ENCODE data around the gene KRTAP5-8.

DNA sequence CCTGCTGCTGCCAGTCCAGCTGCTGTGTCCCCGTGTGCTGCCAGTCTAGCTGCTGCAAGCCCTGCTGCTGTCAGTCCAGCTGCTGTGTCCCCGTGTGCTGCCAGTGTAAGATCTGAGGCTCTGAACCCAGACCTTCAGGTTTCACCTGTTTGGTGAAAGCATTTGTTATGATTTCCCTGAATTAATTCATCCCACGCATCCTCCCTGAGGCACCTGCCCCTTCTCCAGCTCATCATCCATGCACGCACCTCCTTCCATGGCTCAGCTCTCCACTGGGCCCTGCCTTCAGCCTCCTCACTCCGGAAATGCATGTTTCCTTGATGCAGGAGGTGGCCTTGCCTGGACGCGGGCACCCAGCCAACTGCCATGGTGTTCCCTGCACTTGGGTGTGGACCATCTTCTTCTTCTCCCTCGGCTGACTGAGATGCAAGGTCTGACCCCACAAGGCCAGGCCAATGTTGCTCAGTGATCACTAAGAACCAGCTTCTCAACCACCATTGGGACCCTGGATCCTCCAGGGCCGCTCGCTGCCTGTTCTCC is 28.3 kb downstream of the KRTAP5-8 start:
- no peak for TF ChIP-seq EZH2 (IDR thresholded peaks at IDR 0.05; ENCODE audit: low read depth, unreplicated experiment)
- TF ChIP-seq POLR2AphosphoS5 (IDR thresholded peaks at IDR 0.05; ENCODE audit: low read depth) = no peak
- TF ChIP-seq, protein P1, sequence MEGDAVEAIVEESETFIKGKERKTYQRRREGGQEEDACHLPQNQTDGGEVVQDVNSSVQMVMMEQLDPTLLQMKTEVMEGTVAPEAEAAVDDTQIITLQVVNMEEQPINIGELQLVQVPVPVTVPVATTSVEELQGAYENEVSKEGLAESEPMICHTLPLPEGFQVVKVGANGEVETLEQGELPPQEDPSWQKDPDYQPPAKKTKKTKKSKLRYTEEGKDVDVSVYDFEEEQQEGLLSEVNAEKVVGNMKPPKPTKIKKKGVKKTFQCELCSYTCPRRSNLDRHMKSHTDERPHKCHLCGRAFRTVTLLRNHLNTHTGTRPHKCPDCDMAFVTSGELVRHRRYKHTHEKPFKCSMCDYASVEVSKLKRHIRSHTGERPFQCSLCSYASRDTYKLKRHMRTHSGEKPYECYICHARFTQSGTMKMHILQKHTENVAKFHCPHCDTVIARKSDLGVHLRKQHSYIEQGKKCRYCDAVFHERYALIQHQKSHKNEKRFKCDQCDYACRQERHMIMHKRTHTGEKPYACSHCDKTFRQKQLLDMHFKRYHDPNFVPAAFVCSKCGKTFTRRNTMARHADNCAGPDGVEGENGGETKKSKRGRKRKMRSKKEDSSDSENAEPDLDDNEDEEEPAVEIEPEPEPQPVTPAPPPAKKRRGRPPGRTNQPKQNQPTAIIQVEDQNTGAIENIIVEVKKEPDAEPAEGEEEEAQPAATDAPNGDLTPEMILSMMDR (conservative IDR thresholded peaks at IDR 0.05; ENCODE audit: low read depth in 2 of 2) = no peak
- no peak for TF ChIP-seq EZH2phosphoT487 (IDR thresholded peaks at IDR 0.05; ENCODE audit: unreplicated experiment)
- no peak for TF ChIP-seq CREB1 (CRISPR knock-in tag; IDR thresholded peaks at IDR 0.05; ENCODE audit: low read depth)
- TF ChIP-seq, protein P2, sequence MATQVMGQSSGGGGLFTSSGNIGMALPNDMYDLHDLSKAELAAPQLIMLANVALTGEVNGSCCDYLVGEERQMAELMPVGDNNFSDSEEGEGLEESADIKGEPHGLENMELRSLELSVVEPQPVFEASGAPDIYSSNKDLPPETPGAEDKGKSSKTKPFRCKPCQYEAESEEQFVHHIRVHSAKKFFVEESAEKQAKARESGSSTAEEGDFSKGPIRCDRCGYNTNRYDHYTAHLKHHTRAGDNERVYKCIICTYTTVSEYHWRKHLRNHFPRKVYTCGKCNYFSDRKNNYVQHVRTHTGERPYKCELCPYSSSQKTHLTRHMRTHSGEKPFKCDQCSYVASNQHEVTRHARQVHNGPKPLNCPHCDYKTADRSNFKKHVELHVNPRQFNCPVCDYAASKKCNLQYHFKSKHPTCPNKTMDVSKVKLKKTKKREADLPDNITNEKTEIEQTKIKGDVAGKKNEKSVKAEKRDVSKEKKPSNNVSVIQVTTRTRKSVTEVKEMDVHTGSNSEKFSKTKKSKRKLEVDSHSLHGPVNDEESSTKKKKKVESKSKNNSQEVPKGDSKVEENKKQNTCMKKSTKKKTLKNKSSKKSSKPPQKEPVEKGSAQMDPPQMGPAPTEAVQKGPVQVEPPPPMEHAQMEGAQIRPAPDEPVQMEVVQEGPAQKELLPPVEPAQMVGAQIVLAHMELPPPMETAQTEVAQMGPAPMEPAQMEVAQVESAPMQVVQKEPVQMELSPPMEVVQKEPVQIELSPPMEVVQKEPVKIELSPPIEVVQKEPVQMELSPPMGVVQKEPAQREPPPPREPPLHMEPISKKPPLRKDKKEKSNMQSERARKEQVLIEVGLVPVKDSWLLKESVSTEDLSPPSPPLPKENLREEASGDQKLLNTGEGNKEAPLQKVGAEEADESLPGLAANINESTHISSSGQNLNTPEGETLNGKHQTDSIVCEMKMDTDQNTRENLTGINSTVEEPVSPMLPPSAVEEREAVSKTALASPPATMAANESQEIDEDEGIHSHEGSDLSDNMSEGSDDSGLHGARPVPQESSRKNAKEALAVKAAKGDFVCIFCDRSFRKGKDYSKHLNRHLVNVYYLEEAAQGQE (IDR thresholded peaks at IDR 0.05; ENCODE audit: unreplicated experiment) = no peak
- TF ChIP-seq JUNB (IDR thresholded peaks at IDR 0.05; ENCODE audit: unreplicated experiment) = no peak
- no peak for TF ChIP-seq NANOG (IDR thresholded peaks at IDR 0.05; ENCODE audit: borderline replicate concordance)
- TF ChIP-seq, protein P3, sequence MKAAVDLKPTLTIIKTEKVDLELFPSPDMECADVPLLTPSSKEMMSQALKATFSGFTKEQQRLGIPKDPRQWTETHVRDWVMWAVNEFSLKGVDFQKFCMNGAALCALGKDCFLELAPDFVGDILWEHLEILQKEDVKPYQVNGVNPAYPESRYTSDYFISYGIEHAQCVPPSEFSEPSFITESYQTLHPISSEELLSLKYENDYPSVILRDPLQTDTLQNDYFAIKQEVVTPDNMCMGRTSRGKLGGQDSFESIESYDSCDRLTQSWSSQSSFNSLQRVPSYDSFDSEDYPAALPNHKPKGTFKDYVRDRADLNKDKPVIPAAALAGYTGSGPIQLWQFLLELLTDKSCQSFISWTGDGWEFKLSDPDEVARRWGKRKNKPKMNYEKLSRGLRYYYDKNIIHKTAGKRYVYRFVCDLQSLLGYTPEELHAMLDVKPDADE (IDR thresholded peaks at IDR 0.05) = no peak
- no peak for TF ChIP-seq STAT1 (IDR thresholded peaks at IDR 0.05; ENCODE audit: unreplicated experiment)
- TF ChIP-seq ZNF114 (CRISPR knock-in tag; IDR thresholded peaks at IDR 0.05) = no peak
- TF ChIP-seq ZNF331 (CRISPR knock-in tag; IDR thresholded peaks at IDR 0.05; ENCODE audit: low read depth) = no peak
